HG03469 (cell line): ENCODE measurements around the gene LYZL1.
"Not testable (repeated sequence)": the region's sequence is repeated elsewhere in the genome, so short reads cannot be mapped to it uniquely, and the experiment has no call there.

Source experiments
- ATAC-seq: cut with Tn5 transposase; IDR thresholded peaks from one replicate; pipeline ENCODE4 v1.9.1; 2021; ENCODE audit warnings: mild to moderate bottlenecking, moderate library complexity, moderate number of reproducible peaks; ENCODE audit not compliant: unreplicated experiment

Gene LYZL1

GRCh38 chr10:29327746-29328102, 38.9 kb downstream of the LYZL1 start:
- ATAC-seq, result no peak

GRCh38 chr10:29328983-29329382, 40.1 kb downstream of the LYZL1 start:
- ATAC-seq, result no peak

GRCh38 chr10:29329420-29329819, 40.5 kb downstream of the LYZL1 start:
- ATAC-seq, result no peak

- no peak for ATAC-seq
Measured at GRCh38 chr10:29332061-29332760, 43.3 kb downstream of the LYZL1 start.

GRCh38 chr10:29332761-29333148, 43.9 kb downstream of the LYZL1 start:
- no peak for ATAC-seq

- ATAC-seq, result not testable (repeated sequence)
Measured at GRCh38 chr10:29337526-29337925, 48.7 kb downstream of the LYZL1 start.

GRCh38 chr10:29343607-29344038, 54.8 kb downstream of the LYZL1 start:
- no peak for ATAC-seq

- no peak for ATAC-seq
Measured at GRCh38 chr10:29344073-29344820, 55.4 kb downstream of the LYZL1 start.

GRCh38 chr10:29345144-29345909, 56.5 kb downstream of the LYZL1 start:
- no peak for ATAC-seq

GRCh38 chr10:29345910-29346209, 57.0 kb downstream of the LYZL1 start:
- ATAC-seq, result no peak

- ATAC-seq, result no peak
Measured at GRCh38 chr10:29346296-29347001, 57.6 kb downstream of the LYZL1 start.

GRCh38 chr10:29348836-29349235, 60.0 kb downstream of the LYZL1 start:
- no peak for ATAC-seq

GRCh38 chr10:29353305-29353704, 64.4 kb downstream of the LYZL1 start:
- ATAC-seq, result no peak

GRCh38 chr10:29353887-29354561, 65.2 kb downstream of the LYZL1 start:
- no peak for ATAC-seq

- no peak for ATAC-seq
Measured at GRCh38 chr10:29355411-29355991, 66.6 kb downstream of the LYZL1 start.

GRCh38 chr10:29356931-29357330, 68.1 kb downstream of the LYZL1 start:
- no peak for ATAC-seq

- no peak for ATAC-seq
Measured at GRCh38 chr10:29358010-29358616, 69.2 kb downstream of the LYZL1 start.

GRCh38 chr10:29360215-29360853, 71.5 kb downstream of the LYZL1 start:
- not testable (repeated sequence) for ATAC-seq
